Spleen (tissue), 7 donors: ENCODE data around the gene NFASC.

Experiments
- CTCF ChIP-seq, 11 experiments: fragments of 200-600 bp in 7 of 11; fragments of 450-650 bp in 4 of 11; sonication (generic) in 4 of 11; IDR thresholded peaks in 8 of 11; conservative IDR thresholded peaks in 3 of 11; 1 replicate in 7 of 11; 2 replicates in 4 of 11; pipeline versions ENCODE4 v1.4.0 to v1.8.0; 2016 to 2021; ENCODE audit warnings: antibody characterized with exemption in 11 of 11, inconsistent platforms in 4 of 11, mild to moderate bottlenecking in 1 of 11
- POLR2A ChIP-seq, 3 donors: fragments of 450-650 bp; IDR thresholded peaks; one replicate each; pipeline ENCODE4 v1.5.1; 2017; ENCODE audit warnings: antibody characterized with exemption in 3 of 3, mild to moderate bottlenecking in 1 of 3
- POLR2AphosphoS5 ChIP-seq, 3 donors: sonication (generic); formaldehyde crosslinking; IDR thresholded peaks; one replicate each; pipeline ENCODE4 v1.5.1; 2017; ENCODE audit warnings: antibody characterized with exemption in 3 of 3
- donor health status: DM: no; HTN: no; CAD: no; lungs with moderate emphysema.
- donor health status: DM: no; HTN: no; CAD: no.
- donor health status: DM: no; HTN: no; CAD: no.

- TF ChIP-seq POLR2A (IDR thresholded peaks at IDR 0.05) (no peak), CTCF (IDR thresholded peaks at IDR 0.05 in 8 of 11, conservative IDR thresholded peaks at IDR 0.05 in 3 of 11) (no peak), POLR2AphosphoS5 (IDR thresholded peaks at IDR 0.05) (no peak)
These were observed 49.8 kb downstream of the NFASC start for GRCh38 chr1:204920511-204920910.
